Activated naive CD4-positive, alpha-beta T cell treated with anti-CD3 and anti-CD28 coated beads, Interleukin-2, amount 50 U/mL, for 72 hours (primary cell): ENCODE results near the gene CAMK1D. TPM values are rescaled to one million over a fixed set of nuclear protein-coding genes. Genes with fewer than 3 reads are reported as not detected.
"Not testable (repeated sequence)": the region's sequence is repeated elsewhere in the genome, so short reads cannot be mapped to it uniquely, and the experiment has no call there.

Experiments
- ATAC-seq, 2 donors: fragments of 150-1000 bp; cut with Tn5 transposase; 2 replicates each; pipeline ENCODE4 v1.10.0; 2021; ENCODE audit warnings: mild to moderate bottlenecking in 2 of 2, moderate library complexity in 2 of 2
- DNase-seq, 2 donors: peaks; one replicate each; pipeline ENCODE4 v3.0.0; 2021 to 2022; ENCODE audit warnings: low spot score in 2 of 2
- H3K27ac Mint-ChIP-seq, 2 donors: one replicate each; pipeline ENCODE4 v1.8.0; 2022; ENCODE audit warnings: mild to moderate bottlenecking in 2 of 2, mixed read lengths in 2 of 2
- H3K36me3 Mint-ChIP-seq, 2 donors: one replicate each; pipeline ENCODE4 v1.8.0; 2022; ENCODE audit warnings: mixed read lengths in 2 of 2
- H3K9me3 Mint-ChIP-seq, 2 donors: one replicate each; pipeline ENCODE4 v1.8.0; 2022; ENCODE audit warnings: mixed read lengths in 2 of 2
- total RNA-seq, 2 donors: library from RNA; stranded (reverse); gene quantifications; one replicate each; pipeline ENCODE4 v1.2.3, GENCODE V29; 2022

The CAMK1D gene
- total RNA-seq, result 10 to 100 TPM in 1 of 2 donors, 1 to 10 TPM in 1; 1.1 to 13.0 TPM

- Mint-ChIP-seq H3K36me3 (peaks cover 10 to 12% of the 10 kb centered on the region in 2 donors), H3K27ac (peak within 1 kb of the TSS; percentile 85 to 98), H3K9me3 (no peaks in the 10 kb centered on the region)
- DNase-seq (peak; percentile 71 to 87), ATAC-seq (peak; percentile 70)
These were observed at the start of gene CAMK1D for GRCh38 chr10:12348870-12349628. Gene CAMK1D, plus strand, starts transcription at chr10:12349547.

DNA sequence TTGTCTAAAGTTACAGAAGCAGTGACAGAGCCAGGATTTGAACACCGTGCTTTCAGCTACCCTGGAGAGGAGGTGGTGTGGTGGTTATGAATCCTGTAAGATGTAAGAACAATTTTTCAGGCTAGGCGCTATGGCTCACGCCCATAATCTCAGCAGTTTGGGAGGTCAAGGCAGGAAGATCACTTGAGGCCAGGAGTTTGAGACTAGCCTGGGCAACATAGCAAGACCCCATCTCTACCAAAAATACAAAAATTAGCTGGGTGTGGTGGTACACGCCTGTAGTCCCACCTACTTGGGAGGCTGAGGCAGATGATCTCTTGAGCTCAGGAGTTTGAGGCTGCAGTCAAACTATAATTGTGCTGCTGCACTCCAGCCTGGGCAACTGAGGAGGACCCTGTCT lies 48.3 kb upstream of the CAMK1D start:
- ATAC-seq, H3K36me3 Mint-ChIP-seq, H3K9me3 Mint-ChIP-seq, DNase-seq: not testable (repeated sequence)
- peak overlapping the region in 1 of 2 donors; percentile 29 for H3K27ac Mint-ChIP-seq

GRCh38 chr10:12308057-12308456 lies 41.3 kb upstream of the CAMK1D start:
- Mint-ChIP-seq H3K27ac (peak overlapping the region in 1 of 2 donors; percentile 93), H3K9me3 (peaks cover 0 to 4% of the 10 kb centered on the region in 2 donors), H3K36me3 (peaks cover 0 to 6% of the 10 kb centered on the region in 2 donors)
- DNase-seq (no peak), ATAC-seq (peak; percentile 6 to 16)

DNA sequence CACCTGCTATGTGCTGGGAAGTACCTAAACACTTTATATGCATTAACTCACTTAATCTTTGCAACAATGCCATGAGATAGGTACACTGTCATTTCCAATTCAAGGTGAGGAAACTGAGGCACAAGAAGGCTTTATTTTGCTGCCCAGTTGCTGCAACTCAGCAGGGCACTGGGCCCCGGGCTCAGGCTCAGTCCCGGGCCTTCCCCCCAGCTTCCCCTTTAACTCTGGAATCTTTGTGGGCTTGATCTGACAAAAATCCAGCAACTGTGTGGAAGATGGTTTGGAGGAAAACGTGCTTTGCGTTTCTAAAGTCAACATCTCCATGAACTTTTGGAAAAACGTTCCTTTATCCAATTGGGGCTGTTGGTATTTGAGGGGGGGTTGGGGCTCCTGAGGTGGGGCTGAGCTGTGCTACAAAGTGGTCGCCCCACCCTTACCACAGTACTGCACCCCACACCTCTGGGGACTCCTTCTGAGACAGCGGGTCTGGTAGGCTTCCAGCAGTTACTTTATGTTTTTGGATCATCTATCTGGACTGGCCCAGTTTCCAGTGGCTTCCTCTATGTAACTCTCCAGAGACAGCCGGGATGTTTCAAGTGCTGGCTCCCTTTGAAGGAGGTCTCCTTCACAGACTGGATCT lies 40.5 kb upstream of the CAMK1D start:
- Mint-ChIP-seq H3K36me3 (peaks cover 0 to 6% of the 10 kb centered on the region in 2 donors), H3K9me3 (peaks cover 0 to 4% of the 10 kb centered on the region in 2 donors), H3K27ac (no peak overlapping the region)
- no peak for DNase-seq
- ATAC-seq, result no peak

- H3K9me3 Mint-ChIP-seq, ATAC-seq, H3K27ac Mint-ChIP-seq, H3K36me3 Mint-ChIP-seq, DNase-seq: not testable (repeated sequence)
These were observed 39.6 kb upstream of the CAMK1D start for GRCh38 chr10:12309783-12310182.

GRCh38 chr10:12314836-12315235 lies 34.5 kb upstream of the CAMK1D start:
- H3K27ac Mint-ChIP-seq, result no peak overlapping the region
- no peaks in the 10 kb centered on the region for H3K9me3 Mint-ChIP-seq
- DNase-seq, result no peak
- ATAC-seq, result no peak
- peaks cover 0 to under 1% of the 10 kb centered on the region in 2 donors for H3K36me3 Mint-ChIP-seq

DNA sequence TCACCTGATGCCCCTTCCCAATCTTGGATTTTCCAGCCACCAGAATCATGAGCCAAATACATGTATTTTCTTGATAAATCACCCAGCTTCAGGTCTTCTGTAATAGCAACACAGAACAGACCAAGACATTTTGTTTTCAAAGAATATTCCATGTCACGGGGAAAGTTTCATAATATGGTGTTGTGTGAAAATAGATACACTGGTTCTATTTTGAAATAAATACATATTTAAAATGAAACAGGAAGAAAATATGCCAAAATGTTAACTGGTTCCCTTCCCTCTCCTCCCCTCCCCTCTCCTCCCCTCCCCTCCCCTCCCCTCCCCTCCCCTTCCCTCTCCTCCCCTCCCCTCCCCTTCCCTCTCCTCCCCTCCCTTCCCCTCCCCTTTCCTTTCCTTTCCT lies 30.3 kb upstream of the CAMK1D start:
- no peak overlapping the region for H3K27ac Mint-ChIP-seq
- H3K9me3 Mint-ChIP-seq, result no peaks in the 10 kb centered on the region
- H3K36me3 Mint-ChIP-seq, result no peaks in the 10 kb centered on the region
- ATAC-seq, result no peak
- no peak for DNase-seq

GRCh38 chr10:12320892-12321291 lies 28.5 kb upstream of the CAMK1D start:
- H3K36me3 Mint-ChIP-seq, result no peaks in the 10 kb centered on the region
- no peaks in the 10 kb centered on the region for H3K9me3 Mint-ChIP-seq
- no peak for ATAC-seq
- no peak for DNase-seq
- no peak overlapping the region for H3K27ac Mint-ChIP-seq

DNA sequence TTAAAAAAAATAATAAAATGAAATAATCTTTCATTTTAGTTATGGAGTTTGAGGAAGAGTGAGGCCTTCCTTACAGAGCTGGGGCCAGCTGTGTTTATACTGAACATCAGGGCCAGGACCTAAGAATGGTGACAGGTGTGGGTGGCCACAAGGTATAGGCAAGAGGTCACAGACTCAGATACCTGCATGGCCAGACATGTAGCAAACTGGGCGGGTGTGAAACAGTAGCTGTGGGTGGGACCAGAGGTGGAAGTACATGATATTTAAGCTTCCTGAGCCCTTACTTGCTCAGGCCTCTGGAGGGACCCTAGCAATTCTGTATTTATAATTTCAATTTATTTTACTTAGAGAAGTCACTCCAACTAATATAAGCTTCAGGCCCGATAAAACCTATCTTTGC lies 27.7 kb upstream of the CAMK1D start:
- ATAC-seq (no peak), DNase-seq (no peak)
- H3K9me3 Mint-ChIP-seq, result no peaks in the 10 kb centered on the region
- no peaks in the 10 kb centered on the region for H3K36me3 Mint-ChIP-seq
- H3K27ac Mint-ChIP-seq, result no peak overlapping the region

DNA sequence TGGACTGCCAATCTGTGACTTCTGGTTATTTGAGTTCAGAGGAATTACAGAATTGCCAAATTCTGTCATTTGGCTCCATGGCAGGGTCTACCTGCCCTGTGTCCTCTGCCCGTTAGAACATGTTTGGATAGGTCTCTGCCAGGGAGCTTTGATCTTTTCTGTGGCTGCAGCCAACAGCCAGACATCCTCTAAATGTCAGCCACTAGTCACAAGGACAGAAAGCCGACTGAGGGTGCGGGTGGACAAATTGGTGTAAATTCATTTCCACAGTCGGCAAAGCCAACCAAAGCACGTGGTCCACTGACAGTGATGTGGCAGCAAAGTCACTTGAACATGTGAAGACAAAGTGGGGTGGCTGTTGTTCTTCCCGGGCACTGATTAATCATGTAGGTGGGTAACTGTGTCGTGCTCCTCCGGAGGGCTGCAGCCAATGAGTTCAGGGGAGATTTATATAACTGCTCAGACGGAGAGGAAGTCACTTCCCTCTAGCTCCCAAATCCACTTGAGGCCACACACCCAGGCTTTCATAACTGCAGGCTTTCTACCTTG lies 26.7 kb upstream of the CAMK1D start:
- no peak overlapping the region for H3K27ac Mint-ChIP-seq
- no peaks in the 10 kb centered on the region for H3K36me3 Mint-ChIP-seq
- ATAC-seq (no peak), DNase-seq (no peak)
- no peaks in the 10 kb centered on the region for H3K9me3 Mint-ChIP-seq

- ATAC-seq (no peak), DNase-seq (no peak)
- Mint-ChIP-seq H3K27ac (no peak overlapping the region), H3K36me3 (no peaks in the 10 kb centered on the region), H3K9me3 (no peaks in the 10 kb centered on the region)
These were observed 24.8 kb upstream of the CAMK1D start for GRCh38 chr10:12324530-12324929.

DNA sequence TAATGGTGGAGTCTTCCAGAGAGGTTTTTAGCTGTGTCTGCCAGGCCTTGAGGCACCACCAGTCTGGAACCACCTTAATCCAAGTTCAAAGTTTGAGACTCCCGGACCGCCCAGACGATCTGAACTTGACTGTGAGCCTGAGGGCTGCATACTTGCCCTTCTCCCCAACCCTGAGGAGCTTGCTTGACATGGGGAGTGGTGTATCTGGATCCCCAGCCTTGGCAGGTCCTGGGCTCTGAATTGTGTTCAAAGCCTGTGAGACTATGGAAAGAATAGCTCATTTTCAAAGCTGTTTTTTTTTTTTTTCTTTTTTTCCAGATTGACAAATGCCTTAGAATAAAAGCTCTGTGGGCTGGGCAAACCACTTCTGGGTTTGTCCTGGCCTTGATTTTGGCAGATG lies 22.3 kb upstream of the CAMK1D start:
- no peaks in the 10 kb centered on the region for H3K36me3 Mint-ChIP-seq
- no peak for DNase-seq
- H3K27ac Mint-ChIP-seq, result no peak overlapping the region
- H3K9me3 Mint-ChIP-seq, result no peaks in the 10 kb centered on the region
- no peak for ATAC-seq

DNA sequence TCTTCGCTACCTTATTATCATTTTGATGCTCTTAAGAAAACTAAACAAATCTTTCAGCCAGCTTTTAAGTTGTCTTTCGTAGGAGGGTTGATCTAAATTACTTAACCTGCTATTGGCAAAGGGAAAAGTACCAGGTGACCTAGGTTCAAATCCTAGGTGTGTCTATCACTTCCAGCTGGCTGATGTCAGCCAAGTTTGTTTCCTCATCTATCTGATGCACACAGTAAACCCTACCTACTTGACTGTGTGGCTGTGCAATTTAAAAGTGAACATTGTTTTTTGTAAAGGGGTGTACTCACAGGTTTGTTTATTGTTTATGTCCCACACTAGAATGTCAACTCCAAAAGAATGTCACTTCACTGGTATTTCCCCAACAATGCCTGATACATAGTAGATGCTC lies 21.9 kb upstream of the CAMK1D start:
- no peak for ATAC-seq
- DNase-seq, result no peak
- Mint-ChIP-seq H3K9me3 (no peaks in the 10 kb centered on the region), H3K36me3 (no peaks in the 10 kb centered on the region), H3K27ac (no peak overlapping the region)

GRCh38 chr10:12328312-12328711 lies 21.0 kb upstream of the CAMK1D start:
- H3K9me3 Mint-ChIP-seq, H3K36me3 Mint-ChIP-seq, DNase-seq, ATAC-seq, H3K27ac Mint-ChIP-seq: not testable (repeated sequence)

DNA sequence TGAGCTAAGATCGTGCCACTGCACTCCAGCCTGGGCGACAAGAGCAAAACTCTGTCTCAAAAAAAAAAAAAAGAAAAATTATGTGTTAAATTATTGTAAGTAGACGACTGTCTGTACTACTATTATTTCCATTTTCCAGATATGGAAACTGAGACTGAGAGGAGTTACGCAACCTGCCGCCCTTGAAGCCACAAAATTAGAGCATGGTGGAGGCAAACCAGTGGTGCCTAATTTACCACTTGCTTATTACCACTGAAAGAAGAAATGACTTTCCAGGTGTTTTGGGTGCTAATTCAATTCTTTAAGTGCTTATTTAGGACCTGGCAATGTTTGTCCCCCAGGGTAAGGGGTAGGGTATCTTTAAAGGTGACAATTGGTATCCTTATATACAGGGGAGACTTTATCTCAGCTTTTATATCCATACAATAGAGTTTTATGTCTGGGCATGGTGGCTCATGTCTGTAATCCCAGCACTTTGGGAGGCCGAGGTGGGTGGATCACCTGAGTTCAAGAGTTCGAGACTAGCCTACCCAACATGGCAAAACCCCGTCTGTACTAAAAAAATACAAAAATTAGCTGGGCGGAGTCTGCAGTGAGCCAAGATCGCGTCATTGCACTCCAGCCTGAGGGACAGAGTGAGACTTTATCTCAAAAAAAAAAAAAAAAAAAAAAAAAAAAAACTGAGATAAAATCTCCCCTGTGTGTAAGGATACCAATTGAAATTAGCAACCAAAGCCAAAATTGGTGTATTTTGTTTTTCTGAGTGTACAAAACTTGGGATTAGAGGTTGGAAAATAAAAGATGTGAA lies 16.6 kb upstream of the CAMK1D start:
- no peak for ATAC-seq
- H3K36me3 Mint-ChIP-seq, result no peaks in the 10 kb centered on the region

DNA sequence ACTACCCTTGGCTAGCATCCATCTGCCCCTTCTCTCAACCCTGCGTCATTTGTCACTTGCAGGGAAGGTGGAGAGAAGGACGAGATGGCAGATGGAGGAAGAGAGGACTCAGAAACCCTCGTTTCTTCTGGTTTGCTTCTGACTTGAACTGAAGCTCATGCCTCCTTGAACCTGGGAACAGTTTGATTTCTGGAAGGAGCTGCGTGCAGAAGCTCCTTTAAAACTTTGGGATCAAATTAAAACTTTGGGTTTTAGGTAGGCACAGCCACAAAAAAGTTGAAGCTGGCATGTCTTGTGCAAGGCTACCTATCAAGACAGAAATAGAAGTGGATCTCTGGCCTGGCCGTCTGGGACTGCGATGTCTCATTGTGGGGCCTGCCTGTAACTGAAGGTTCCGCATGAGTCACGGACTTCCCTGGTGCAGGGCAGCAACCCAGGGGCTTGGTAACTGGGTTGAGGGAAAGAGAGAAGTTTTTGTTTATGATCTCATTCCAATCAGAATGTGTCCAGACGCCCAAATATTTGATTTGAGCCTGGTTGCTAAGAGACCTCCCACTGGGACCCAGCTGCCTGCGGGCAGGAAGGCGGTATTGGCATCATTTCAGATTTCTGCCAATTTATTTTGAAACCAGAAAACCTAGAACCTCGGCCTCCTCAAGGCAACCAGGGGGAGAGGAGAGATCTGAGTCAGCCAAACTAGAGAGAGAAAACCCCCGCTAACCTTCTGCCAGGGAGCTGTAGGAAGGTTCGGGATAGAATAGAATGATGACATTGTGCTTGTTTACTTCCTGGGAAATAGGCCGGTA lies 15.8 kb upstream of the CAMK1D start:
- no peaks in the 10 kb centered on the region for H3K36me3 Mint-ChIP-seq
- DNase-seq (peak in 1 of 2 donors; percentile 45), ATAC-seq (peak; percentile 94)
- H3K27ac Mint-ChIP-seq, result peak overlapping the region; percentile 26 to 69
- H3K9me3 Mint-ChIP-seq, result no peaks in the 10 kb centered on the region

More for the DNA sequence above, 16.6 kb upstream of the CAMK1D start:
- Mint-ChIP-seq H3K27ac (peak overlapping the region; percentile 26 to 69), H3K9me3 (no peaks in the 10 kb centered on the region)
- DNase-seq, result no peak
